ENCODE measurements around the gene SYF2.
"Not testable (repeated sequence)": the region's sequence is repeated elsewhere in the genome, so short reads cannot be mapped to it uniquely, and the experiment has no call there.

The SYF2 gene

DNA sequence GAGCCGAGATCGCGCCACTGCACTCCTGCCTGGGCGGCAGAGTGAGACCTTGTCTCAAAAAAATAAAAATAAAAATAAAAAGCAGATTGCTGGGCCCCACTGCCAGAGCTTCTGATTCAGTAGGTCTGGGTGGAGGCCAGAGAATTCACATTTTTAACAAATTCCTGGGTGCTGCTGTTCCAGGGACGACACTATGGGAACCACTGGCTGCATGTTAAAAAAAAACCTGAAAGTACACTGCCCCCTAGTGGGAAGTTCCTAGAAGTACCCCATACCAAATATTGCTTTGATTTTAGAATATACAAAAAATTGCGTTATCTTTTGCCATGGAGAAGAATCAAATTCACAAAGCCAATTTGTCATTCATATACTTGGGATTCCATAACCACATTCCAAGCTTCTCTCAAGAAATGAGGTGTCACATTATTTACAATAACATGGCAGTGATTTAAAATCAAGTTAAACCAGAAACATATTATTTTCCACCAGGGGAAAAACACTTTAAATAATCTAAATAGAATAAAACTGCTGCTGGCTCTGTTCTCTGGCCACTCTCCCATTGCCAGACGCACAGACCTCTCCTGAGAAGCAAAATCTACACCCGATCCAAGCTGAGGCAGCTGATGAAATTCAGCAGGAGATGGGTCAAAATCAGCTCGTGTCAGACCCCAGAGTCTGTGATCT is 27.4 kb downstream of the SYF2 start:
- DNase-seq: no peak

- no peak for DNase-seq
These were observed 31.3 kb downstream of the SYF2 start for GRCh38 chr1:25201006-25201405.

DNA sequence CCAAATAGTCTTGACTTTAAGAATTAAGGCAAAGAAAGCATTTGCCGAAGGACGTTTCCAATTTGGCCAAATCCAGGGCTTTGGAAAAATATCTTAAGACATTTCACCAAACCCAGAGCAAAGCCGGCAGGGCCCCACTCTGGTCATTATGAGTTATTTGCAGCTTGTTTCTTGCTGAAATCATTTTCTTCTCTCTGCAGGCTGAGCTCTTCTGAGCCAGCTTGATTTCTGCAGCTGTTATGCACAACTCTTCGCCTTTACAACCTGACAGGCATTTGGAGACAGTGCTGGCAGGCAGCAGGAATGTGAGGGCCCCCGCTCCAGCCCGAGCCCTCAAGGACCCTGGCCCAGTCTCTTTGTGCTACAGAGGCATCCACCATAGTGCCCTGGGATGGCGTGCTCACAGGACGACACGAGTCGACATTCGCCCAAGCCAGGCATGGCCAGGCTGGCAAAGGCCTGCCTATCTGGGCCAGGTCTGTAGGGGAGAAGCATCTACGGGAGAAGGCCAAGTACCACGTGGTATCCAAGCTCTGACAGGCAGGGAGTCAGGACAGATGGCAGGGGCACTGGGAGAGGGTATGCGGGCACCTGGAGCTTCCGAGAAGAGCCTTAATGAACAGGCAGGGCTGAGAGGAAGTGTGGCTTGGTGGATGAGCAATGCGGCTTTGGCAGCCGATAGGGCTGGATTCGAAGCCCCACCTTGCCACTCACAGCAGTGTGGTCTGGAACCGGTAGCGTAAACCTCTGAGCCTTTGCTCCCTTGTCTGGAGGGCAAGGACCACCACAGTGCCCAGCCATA is 32.3 kb downstream of the SYF2 start:
- no peak for DNase-seq

DNA sequence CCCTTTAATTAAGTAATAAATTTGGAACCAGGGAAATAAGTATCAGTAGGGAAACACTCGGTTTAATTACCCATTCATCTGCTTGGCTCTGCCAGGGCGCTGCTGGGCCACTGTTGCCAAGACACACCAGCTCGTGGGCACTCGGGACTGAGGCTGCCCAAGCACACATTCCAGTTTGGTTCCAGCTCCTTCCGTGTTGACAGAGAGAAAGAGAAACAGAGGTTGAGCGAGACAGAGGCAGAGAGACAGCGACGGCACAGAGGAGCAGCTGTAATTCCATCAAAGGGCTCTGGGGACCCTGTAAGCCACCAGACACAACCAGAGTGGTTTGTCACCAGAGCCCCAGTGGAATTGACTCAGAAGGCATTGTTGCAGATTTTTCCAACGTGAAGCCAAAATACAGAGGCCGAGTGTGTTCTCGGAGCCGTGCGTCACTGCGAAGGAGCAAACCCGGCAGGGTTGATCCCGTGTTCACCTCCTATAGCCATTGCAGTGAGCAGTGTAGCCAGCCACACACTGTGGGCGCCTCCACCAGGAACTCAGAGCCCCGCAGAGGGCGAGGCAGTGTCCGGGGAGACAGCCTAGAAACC is 33.5 kb downstream of the SYF2 start:
- DNase-seq: no peak

DNA sequence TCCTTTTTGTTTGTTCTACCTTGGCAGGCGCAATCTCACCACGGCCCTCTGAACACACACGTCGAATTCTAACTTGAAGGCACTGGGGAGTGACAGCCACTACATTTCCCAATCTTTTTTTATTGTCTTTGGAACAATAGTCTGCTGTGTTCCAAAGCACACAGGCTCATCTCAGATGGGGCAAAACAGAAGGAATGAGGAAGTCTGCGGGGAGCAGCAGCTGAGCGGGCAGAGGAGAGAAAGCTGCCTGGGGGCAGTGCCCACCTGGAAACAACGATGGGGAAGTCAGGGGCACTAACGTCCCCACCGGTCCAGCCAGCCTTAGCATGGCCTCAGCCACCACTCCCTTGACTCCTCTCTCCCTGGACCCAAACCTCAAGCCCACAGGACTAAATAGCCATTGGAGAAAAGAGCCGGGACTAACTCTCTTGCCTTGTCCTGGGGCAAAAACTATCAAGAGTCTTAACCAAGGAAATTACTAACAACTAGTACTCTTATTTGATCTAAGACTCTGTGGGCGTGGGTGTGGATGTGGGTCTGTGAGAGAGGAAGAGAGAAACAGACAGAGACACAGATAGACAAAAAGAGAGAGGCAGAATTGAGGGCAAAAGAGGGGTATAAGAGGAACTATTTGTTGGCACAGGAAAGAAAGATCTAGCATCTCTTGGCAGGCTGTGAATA is 34.2 kb downstream of the SYF2 start:
- DNase-seq: no peak

- no peak for DNase-seq
These were observed 34.9 kb downstream of the SYF2 start for GRCh38 chr1:25197235-25197975.

DNA sequence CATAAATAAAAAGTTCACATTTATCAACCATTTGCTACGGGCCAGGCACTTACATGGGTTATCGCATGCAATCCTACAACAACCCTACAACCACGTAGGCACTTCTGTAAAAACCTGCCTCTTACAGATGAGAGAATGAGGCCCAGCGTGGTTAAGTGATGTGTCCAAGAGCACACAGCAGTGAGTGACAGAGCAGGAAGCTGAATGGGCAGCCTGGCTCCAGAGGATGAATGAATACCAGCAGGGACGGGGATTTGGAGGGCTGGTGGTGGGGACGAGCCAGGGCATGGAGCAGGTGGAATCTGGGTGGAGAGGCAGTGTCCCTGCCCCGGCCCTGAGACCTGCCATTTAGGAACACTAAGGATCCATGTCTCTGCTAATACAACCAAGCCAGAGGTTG is 35.5 kb downstream of the SYF2 start:
- DNase-seq: no peak

- no peak for DNase-seq
These were observed 36.5 kb downstream of the SYF2 start for GRCh38 chr1:25195835-25196234.

DNA sequence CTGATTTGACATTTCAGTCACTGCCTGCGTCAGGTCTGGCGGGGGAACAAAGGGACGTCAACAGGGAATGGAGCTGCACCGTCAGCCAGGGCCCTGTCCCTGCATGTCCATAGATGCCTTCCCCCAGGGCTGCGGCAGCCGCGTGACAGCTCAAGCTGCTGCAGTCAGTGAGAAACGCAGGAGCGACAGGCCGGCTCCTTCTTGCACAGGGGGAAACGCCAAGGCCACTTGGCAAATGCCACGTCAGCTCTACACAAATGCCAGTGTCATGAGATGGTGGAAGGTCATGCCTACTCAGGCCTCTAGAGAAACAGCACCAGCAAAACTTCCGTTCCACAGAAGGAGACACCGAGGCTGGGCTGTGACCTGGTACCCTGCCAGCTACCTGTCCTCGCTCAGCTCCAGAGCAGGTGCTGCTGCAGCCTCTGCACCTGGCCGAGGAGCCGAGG is 37.7 kb downstream of the SYF2 start:
- DNase-seq: no peak

GRCh38 chr1:25194054-25194453 is 38.2 kb downstream of the SYF2 start:
- no peak for DNase-seq

DNA sequence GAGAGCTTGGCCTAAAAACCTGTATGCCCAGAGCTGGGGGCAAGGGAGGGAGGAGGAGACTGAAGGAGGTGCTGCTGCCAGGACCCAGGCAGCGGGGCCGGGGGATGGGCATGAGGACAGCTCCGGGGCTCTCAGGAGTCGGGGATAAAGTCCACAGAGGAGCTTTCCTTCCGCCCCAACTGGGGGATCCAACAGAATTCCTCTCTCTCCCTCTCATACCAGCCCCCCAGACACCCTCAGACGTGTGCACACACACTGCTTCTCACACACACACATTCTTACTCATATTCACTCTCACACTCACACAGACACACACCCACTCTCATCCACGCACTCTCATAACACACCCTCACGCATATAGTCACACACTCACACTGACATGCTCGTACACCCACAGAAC is 39.1 kb downstream of the SYF2 start:
- no peak for DNase-seq

- DNase-seq: no peak
These were observed 40.1 kb downstream of the SYF2 start for GRCh38 chr1:25192154-25192553.

- DNase-seq: no peak
These were observed 42.0 kb downstream of the SYF2 start for GRCh38 chr1:25190260-25190659.

DNA sequence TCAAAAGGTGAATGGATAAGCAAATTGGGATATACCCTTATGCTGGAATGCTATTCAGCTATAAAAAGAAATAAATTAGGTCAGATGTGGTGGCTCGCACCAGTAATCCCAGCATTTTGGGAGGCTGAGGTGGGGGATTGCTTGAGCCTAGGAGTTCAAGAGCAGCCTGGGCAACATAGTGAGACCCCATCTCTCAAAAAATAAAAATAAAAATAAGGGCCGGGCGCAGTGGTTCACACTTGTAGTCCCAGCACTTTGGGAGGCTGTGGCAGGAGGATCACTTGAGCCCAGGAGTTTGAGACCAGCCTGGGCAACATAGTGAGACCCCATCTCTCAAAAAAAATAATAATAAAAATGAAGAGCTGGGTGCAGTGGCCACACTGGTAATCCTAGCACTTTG is 44.4 kb downstream of the SYF2 start:
- DNase-seq: not testable (repeated sequence)

DNA sequence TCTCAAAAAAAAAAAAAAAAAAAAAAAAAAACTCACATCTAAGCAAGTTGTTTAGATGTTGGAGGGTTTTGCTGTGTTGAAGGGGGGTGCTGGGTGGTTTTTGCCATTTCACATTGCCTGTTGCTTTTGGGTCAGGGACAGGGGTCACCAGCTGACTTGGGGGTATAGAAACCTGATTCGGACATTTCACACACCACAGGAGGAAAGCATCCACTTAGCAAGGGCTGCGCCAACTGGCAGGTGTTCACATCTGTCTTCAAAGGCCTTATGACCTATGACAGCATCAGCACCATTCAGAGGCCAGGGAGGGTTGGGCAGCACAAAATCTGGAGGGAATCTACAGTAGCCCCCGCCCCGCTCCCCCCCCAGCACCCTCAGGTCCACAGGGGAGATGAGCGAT is 45.2 kb downstream of the SYF2 start:
- no peak for DNase-seq

DNA sequence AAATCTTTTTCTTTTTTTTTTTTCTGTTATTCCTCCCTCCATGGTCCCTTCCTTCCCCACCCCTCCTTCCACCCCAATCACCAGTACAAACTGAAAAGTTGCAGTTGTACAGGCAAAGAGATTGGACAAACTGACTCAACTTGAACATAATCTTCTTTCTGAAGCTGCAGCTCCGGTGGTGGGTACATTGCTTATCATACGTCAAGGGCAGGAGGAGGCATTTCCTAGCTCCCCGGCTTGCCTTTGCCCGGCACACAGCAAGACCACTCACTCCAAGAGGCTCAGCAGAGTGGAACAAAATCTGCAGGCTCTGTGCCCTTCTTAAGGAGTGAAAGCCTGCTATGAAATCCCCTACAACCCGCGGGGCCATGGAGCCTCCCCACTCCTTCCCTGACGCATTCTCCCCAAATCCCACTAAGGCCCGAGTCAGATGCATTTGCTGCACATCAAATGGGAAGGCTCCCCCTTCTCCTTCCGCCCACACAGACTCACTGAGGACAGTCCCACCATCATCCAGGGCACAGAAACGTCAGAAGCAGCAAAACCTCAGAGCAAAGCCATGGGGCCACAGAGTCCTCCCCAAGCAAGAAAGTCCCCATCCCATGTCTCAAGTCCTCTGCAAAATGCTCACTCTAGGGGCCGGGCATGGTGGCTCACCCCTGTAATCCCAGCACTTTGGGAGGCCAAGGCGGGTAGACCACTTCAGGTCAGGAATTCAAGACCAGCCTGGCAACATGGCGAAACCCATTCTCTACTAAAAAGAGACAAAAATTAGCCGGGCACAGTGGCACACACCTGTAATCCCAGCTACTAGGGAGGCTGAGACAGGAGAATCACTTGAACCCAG is 45.9 kb downstream of the SYF2 start:
- DNase-seq: no peak

GRCh38 chr1:25185409-25186160 is 46.7 kb downstream of the SYF2 start:
- DNase-seq: no peak

- DNase-seq: no peak
These were observed 48.1 kb downstream of the SYF2 start for GRCh38 chr1:25184001-25184762.

DNA sequence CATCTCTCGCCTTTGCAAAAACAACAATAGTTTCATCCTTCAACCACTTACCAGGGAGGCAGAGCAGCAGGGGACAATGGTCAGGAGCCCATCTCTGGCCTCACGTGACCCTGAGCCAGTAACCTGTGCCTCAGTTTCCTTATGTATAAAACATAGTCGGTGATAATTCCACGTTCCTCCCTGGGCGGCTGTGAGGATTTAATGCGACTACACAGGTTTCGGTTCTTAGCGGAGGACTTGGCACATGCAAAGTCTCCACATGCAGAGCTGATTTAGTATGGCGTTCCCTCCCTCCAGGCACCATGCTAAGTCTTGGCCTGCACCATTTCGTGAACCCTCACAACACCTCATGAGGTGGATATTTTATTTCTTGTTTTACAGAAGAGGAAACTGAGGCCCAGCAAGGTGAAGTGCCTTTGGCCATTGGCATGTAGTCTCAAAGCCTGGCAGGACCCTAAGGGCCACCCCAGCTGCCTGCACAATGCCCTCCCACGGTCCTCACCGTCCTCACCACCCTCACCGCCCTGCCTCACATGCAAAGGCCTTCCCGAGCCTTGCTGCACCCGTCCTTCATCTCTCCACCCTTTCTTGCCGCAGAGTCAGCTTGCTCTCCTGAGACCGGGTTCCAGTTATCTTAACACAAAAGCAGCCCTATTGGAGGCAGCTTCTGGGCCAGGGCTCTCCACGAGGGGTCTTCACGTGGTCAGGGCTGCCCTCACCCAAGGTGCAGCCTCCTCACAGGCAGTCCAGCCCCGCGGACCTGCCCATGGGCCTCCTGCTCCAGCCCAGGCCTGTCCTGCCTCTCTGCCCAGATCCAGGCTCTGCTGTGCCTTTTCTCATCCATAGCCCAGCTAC is 48.9 kb downstream of the SYF2 start:
- DNase-seq: no peak
